GM12801 (cell line): ENCODE measurements around the gene GOLGA2.

ENCODE experiments used
- TF ChIP-seq, protein P1 (sequence below): IDR thresholded peaks from one replicate; pipeline ENCODE4 v1.5.1; 2011; ENCODE audit warnings: control low read depth; ENCODE audit not compliant: insufficient read length; ENCODE audit errors: extremely low read depth

Gene GOLGA2

DNA sequence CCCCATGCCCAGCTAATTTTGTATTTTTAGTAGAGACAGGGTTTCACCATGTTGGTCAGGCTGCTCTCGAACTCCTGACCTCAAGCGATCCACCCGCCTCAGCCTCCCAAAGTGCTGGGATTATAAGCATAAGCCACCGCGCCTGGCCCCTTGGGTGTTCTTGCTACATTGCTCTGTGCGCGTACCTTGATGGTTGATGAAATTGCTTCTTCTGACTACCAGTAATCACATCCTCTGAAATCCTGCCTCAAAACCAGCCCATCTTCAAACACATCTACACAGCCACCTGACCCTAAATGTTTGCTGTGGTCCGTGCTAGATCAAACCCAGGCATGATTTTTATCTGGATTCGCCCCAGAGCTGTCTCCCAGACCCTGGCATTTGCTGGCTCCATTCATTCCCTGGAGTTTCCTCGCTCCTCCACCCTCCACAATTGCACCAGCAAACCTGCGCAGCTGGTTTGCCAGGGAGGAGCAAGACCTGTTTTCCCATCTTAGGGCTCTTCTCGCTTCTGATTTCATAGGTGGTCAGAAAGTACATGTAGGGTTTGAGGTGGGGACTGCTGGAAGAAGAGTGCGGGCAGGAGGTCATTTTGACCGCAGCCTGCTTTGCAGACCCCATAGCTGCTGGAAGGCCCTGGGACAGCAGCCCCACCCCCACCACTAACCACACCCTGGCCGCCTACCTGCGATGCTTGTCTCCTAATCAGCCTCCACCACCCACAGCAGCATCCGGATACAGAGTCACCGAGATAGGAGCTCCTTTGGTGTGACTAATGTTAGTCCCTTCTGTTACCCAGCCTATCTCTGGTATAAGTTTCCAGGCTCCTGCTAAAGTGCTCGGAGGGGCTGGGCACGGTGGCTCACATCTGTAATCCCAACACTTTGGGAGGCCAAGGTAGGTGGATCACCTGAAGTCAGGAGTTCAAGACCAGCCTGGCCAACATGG is 23.0 kb upstream of the GOLGA2 start:
- TF ChIP-seq, protein P1, sequence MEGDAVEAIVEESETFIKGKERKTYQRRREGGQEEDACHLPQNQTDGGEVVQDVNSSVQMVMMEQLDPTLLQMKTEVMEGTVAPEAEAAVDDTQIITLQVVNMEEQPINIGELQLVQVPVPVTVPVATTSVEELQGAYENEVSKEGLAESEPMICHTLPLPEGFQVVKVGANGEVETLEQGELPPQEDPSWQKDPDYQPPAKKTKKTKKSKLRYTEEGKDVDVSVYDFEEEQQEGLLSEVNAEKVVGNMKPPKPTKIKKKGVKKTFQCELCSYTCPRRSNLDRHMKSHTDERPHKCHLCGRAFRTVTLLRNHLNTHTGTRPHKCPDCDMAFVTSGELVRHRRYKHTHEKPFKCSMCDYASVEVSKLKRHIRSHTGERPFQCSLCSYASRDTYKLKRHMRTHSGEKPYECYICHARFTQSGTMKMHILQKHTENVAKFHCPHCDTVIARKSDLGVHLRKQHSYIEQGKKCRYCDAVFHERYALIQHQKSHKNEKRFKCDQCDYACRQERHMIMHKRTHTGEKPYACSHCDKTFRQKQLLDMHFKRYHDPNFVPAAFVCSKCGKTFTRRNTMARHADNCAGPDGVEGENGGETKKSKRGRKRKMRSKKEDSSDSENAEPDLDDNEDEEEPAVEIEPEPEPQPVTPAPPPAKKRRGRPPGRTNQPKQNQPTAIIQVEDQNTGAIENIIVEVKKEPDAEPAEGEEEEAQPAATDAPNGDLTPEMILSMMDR: no peak

DNA sequence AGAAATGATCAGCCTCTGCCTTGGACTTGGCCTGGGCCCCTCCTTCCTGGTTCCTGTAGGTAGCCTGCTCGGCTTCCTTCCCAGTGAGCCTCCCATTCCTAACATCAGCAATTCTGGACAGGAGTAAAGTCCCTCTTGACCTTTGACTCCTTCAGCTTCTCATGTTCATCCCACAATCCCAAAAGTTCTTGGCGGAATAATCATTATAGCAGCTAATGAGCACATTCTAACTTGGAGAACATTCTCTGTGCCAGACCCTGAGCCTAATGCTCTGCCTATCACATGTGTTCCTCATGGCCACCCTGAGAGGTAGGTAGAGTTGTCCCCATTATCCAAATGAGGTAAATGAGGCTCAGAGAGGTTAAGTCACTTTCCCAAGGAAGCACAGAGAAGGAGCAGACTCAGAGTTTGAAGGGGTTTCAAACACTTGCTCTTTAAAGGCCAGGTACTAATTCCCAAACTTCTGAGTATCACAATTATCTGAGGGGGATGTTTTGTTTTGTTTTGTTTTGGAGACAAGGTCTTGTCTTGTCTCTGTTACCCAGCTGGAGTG is 21.5 kb upstream of the GOLGA2 start:
- TF ChIP-seq, protein P1: no peak

DNA sequence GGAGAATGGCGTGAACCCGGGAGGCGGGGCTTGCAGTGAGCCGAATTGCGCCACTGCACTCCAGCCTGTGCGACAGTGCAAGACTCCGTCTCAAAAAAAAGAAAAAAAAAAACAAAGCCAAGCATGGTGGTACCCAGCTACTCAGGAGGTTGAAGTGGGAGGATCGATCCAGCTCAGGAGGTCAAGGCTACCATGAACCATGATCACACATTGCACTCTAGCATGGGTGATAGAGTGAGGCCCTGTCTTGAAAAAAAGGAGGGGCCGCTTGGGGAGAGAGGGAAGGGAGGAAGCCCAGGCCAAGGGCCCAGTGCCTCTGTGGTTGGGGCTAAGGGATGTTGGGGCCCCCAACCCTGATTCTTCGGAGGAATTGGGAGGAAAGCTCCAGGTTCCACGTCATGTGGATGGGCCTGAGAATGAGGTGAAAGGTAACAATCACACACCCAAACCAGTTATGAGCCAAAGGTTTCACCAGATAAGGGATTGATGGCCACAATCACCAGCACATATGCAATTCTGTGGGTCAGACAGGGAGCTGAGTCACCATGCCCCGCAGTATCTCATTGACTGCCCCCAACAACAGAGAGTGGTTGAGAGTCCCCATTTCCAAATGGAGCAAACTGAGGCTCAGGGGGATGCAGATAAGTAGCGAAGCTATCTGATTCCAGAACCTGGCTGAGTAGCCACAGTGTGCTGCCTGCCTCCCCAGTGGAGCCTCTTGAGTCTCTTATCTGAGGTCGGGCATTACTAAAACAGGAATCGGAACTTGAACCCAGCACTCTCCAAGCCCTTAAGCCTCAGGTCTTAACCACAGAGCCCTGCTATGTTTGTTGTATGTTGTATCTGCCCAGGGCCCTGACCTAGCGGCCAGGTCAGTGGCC is 20.8 kb upstream of the GOLGA2 start:
- TF ChIP-seq, protein P1: no peak

DNA sequence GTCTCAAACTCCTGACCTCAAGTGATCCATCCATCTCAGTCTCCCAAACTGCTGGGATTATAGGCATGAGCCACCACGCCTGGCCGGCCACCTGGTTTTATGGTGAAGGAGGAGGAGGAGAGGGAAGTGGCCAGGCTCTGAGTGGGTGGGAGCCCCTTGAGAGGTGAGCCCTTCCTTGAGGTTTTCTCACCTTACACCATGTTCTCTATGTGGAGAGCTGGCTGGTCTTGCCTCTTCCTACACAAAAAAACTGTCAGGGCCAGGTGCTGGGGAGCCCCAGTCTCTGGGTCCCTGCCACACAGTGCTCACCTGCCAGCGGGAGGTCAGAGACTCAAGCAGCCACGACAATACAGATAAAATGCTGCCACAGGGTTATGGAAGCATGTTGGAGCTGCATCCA is 18.3 kb upstream of the GOLGA2 start:
- TF ChIP-seq, protein P1: no peak

DNA sequence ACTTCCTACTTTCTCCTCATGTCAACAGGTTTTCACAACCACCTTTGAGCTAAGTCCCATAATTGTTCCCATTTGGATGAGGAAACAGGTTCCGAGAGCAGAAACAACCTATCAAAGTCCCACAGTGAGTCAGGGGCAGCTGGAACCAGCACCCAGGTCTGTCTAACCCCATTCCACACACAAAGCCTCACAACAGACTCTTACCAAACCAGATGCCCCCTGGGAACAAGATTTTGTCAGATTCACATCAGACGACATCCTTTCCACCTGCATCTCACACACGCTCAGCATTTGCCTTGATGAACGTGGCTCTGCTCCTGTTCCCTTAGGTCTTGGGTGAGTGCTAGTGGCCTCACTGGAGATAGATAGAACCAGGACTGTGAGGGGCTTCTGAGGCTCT is 17.3 kb upstream of the GOLGA2 start:
- TF ChIP-seq, protein P1: no peak

DNA sequence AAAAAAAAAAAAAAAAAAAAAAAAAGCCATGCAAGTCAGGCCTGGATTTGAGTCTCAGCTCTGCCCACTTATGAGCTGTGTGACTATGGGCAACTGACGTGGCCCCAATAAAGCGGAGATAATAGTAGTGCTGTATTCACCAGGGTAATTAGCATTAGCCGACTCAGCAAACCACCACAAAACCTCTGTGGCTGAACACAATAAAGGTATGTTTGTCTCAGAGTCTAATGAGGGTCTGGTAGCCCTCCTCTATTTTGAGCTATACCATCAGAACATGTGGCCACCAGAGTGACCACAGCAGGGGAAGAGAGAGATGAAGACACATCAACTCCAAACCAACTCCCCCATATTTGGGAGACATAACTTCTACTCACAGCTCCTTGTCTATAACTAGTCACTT is 16.2 kb upstream of the GOLGA2 start:
- TF ChIP-seq, protein P1: no peak
